AG04449 (cell line): ENCODE results near the gene NLRC4.
A peak's percentile ranks its signal among the peaks of the same experiment; 100 is the strongest.
"Not testable (repeated sequence)": the region's sequence is repeated elsewhere in the genome, so short reads cannot be mapped to it uniquely, and the experiment has no call there.

Experiments
- CTCF ChIA-PET: fragments of 350-600 bp; formaldehyde crosslinking; extraction: SDS; loops from one replicate; lab custom pipeline; 2021; ENCODE audit warnings: antibody characterized with exemption; lab: Yijun Ruan, JAX
- POLR2A ChIA-PET: fragments of 400-600, 350-600 bp; formaldehyde crosslinking; extraction: SDS; loops from one replicate; lab custom pipeline; 2020; ENCODE audit warnings: antibody characterized with exemption, inconsistent platforms; lab: Yijun Ruan, JAX
- DNase-seq: peaks from one replicate; pipeline ENCODE4 v3.0.0-alpha.2; 2010; ENCODE audit warnings: low read depth, low spot score
- H3K4me3 ChIP-seq: 2 replicates; pipeline ENCODE4 v1.5.1; 2011; ENCODE audit warnings: low read depth, mild to moderate bottlenecking, control low read depth, low read length
- CTCF ChIP-seq: IDR thresholded peaks from one replicate; pipeline ENCODE4 v1.5.1; 2011; ENCODE audit warnings: mild to moderate bottlenecking, moderate library complexity, low read length, control low read depth, inconsistent platforms; ENCODE audit not compliant: insufficient read depth; ENCODE audit errors: missing control alignments

The NLRC4 gene

GRCh38 chr2:32289165-32289999 lies 24.7 kb upstream of the NLRC4 start:
- ChIA-PET POLR2A (no interaction called here), CTCF (no interaction called here)

DNA sequence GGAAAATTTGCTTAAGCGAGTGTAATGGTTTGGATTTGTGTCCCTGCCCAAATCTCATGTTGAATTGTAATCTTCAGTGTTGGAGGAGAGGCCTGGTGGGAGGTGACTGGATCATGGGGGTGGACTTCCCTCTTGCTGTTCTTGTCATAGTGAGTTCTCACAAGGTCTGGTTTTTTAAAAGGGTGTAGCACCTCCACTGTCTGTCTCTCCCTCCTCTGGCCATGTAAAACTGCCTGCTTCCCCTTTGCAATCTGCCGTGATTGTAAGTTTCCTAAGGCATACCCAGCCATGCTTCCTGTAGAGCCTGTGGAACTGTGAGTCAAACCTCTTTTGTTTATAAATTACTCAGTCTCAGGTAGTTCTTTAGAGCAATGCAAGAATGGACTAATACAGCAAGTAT lies 19.6 kb upstream of the NLRC4 start:
- TF ChIP-seq CTCF, result no peak
- H3K4me3 ChIP-seq, result no peak overlapping the region
- ChIA-PET POLR2A (no interaction called here), CTCF (no interaction called here)
- DNase-seq, result no peak

More at GRCh38 chr2:32289165-32289999, 24.7 kb upstream of the NLRC4 start:
- no peak overlapping the region for H3K4me3 ChIP-seq
- DNase-seq, result peak; percentile 36
- no peak for TF ChIP-seq CTCF

- CTCF ChIA-PET, result interaction anchor here (0.6 to 1.1 kb wide), 2 partner anchors 9 to 53 kb away, joined by 3 read pairs; no protein-coding TSS in a partner anchor
- POLR2A ChIA-PET, result no interaction called here
- DNase-seq, result no peak
- H3K4me3 ChIP-seq, result peak overlapping the region; percentile 98
- no peak for TF ChIP-seq CTCF
Observed at GRCh38 chr2:32278478-32278853, 13.8 kb upstream of the NLRC4 start.

DNA sequence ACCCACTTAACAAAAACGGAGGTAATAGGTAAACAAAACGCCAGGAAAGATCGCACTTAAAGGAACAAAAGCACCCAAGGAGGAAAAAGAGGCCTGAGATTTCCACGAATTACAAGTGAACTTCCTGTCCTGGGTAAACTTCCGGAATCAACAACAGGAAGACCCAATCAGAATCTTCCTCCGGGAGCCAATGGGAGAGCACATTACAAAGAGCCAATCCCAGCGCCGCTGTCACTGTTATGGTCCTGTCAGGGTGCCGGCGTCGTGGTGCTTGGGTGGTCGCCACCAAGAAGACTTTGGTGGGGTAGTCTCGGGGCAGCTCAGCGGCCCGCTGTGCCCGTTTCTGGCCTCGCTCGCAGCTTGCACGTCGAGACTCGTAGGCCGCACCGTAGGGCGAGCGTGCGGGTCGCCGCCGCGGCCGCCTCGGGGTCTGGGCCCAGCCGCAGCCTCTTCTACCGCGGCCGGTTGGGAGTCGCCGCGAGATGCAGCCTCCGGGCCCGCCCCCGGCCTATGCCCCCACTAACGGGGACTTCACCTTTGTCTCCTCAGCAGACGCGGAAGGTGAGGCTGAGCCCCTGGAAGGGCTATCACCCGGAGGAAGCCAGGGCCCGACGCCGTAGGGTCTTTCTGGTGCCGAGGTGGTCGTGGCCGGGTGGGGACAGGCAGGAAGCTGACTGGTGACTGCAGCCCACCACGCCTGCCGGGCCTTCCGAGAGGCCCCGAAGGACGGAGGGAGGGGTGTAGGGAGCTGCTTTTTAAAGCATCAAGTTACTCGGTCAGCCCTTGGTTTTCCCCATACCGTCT lies 13.2 kb upstream of the NLRC4 start, which contains the start of gene YIPF4:
Gene YIPF4 (plus strand): TSS at position 231 of the 804 bp plus-strand sequence. CDS start 252 bp downstream, at position 483.
- DNase-seq, result peak; percentile 70
- peak within 1 kb of the TSS; percentile 98 for H3K4me3 ChIP-seq
- CTCF ChIA-PET, result interaction anchor here (0.6 to 1.1 kb wide), 2 partner anchors 10 to 53 kb away, joined by 3 read pairs; no protein-coding TSS in a partner anchor
- POLR2A ChIA-PET, result no interaction called here
- TF ChIP-seq CTCF, result no peak

DNA sequence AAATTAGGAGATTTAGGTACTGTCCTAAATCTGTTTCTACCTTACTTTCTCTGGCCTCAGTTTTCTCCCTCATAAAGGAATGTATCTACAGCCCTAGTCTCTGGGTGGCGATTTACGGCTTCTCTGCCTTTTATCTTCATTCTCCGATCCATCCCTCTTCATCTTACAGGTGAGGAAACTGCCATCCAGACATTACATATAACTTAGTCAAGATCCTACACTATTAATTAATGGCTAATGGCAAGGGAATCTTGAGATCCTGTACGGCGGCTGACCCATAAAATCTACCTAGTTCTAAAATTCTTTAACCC lies 12.6 kb upstream of the NLRC4 start:
- no peak for DNase-seq
- peak overlapping the region; percentile 98 for H3K4me3 ChIP-seq
- ChIA-PET POLR2A (no interaction called here), CTCF (no interaction called here)
- TF ChIP-seq CTCF, result no peak

DNA sequence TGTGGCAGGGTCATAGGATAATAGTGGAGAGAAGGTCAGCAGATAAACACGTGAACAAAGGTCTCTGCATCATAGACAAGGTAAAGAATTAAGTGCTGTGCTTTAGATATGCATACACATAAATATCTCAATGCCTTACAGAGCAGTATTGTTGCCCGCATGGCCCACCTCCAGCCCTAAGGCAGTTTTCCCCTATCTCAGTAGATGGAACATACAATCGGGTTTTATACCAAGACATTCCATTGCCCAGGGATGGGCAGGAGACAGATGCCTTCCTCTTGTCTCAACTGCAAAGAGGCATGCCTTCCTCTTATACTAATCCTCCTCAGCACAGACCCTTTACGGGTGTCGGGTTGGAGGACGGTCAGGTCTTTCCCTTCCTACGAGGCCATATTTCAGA lies 11.1 kb upstream of the NLRC4 start:
- POLR2A ChIA-PET, H3K4me3 ChIP-seq, DNase-seq, CTCF ChIA-PET: not testable (repeated sequence)
